CD4-positive, alpha-beta T cell treated with Interleukin-4 for 4 hours (primary cell): ENCODE data around the gene ZBP1.

Experiments used
- DNase-seq: peaks from one replicate; pipeline ENCODE4 v3.0.0-alpha.2; 2020

ZBP1 gene

GRCh38 chr20:57568088-57568896 is 51.9 kb downstream of the ZBP1 start:
- DNase-seq, result no peak

- DNase-seq, result no peak
These were observed 52.7 kb downstream of the ZBP1 start for GRCh38 chr20:57567471-57568079.

GRCh38 chr20:57566803-57567459 is 53.3 kb downstream of the ZBP1 start:
- DNase-seq, result no peak

GRCh38 chr20:57566399-57566798 is 53.8 kb downstream of the ZBP1 start:
- DNase-seq, result no peak

GRCh38 chr20:57564951-57565642 is 55.1 kb downstream of the ZBP1 start:
- no peak for DNase-seq

GRCh38 chr20:57564180-57564802 is 55.9 kb downstream of the ZBP1 start:
- no peak for DNase-seq

- no peak for DNase-seq
These were observed 56.7 kb downstream of the ZBP1 start for GRCh38 chr20:57563522-57563921.

- DNase-seq, result no peak
These were observed 57.4 kb downstream of the ZBP1 start for GRCh38 chr20:57562541-57563465.

- no peak for DNase-seq
These were observed 58.6 kb downstream of the ZBP1 start for GRCh38 chr20:57561356-57562279.

- DNase-seq, result no peak
These were observed 59.5 kb downstream of the ZBP1 start, which contains the start of gene PCK1 for GRCh38 chr20:57560554-57561355. TSS of gene PCK1 (plus strand) at chr20:57561110. CDS start at chr20:57561412, 302 bp downstream.

- no peak for DNase-seq
These were observed 60.3 kb downstream of the ZBP1 start for GRCh38 chr20:57559658-57560553.

GRCh38 chr20:57559289-57559634 is 61.0 kb downstream of the ZBP1 start:
- no peak for DNase-seq

- DNase-seq, result no peak
These were observed 61.5 kb downstream of the ZBP1 start for GRCh38 chr20:57558614-57559288.

GRCh38 chr20:57557926-57558613 is 62.2 kb downstream of the ZBP1 start:
- no peak for DNase-seq

GRCh38 chr20:57556980-57557274 is 63.3 kb downstream of the ZBP1 start:
- no peak for DNase-seq

GRCh38 chr20:57555457-57556184 is 64.6 kb downstream of the ZBP1 start:
- DNase-seq, result no peak
